Activated CD8-positive, alpha-beta memory T cell treated with anti-CD3 and anti-CD28 coated beads for 4 hours (primary cell): ENCODE results near the gene PPP1R9A.

Experiments used
- DNase-seq, 2 donors: peaks; one replicate each; pipeline ENCODE4 v3.0.0-alpha.2; 2020; ENCODE audit warnings: low read depth in 2 of 2

Gene PPP1R9A

DNA sequence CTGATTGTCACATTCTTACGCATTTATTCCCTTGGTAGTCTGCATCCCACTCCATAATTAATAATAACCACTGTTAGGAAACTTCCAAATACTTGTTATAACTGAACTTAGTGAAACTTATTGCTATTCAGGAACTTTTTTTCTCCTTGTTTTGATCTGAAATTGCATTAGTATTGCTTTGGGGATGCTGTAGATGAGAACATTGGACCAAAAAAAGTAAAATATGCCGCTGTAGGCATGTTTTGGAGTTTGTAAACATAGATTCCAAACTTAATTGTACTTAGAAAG, 1.7 kb downstream of the PPP1R9A start:
- DNase-seq, result no peak

DNA sequence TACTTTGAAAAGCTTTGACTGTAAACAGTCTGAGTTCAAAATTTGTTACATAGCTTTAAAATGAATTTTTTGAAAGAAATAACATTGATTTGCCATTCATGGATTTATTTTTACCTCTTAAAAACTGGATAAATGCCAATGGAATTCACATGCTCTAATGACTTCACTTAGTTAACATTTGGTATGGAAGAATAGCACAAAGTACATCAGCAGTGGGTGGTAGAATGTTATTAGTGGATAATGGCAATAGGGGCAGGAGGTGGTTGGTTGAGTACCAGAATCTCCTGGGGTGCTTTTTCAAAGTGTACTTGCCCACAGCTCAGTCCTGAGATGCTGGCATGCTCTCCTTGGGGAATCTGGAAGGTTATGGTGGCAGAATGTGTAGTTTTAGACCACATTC, 4.7 kb downstream of the PPP1R9A start:
- DNase-seq, result no peak

DNA sequence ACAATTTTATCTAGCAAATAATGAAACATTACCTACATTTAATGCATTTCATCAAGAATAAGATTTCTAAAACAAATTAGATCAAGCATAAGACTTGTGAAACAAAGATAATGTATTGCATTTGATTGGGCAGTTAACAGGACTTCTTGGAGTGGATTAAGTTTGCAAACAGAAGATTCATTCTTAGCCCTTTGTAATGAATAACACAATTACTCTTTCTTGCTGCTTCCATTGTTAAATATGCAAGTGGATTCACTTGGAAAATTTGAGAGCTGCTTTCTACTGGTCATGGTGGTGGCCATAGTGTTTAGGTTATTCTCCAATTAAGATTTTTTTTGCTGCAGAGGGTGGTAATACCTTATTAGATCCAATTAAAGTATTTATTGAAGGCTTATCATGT, 6.0 kb downstream of the PPP1R9A start:
- no peak for DNase-seq

DNA sequence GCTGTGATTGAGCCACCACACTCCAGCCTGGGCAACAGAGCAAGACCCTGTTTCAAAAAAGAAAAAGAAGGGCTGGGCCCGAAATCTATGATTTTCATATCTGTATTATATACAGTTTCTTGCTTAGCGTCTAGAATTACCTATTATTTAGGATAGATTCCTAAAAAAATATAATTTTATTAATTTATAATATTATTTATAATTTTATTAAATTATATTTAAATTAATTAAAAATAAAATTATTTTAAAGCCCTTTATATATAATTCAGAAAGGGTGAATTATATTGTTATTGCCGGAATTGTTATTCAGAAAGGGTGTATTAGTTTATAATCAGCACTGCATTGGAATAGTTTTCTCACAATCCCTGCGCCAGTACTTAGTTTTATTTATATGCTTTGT, 14.5 kb downstream of the PPP1R9A start:
- DNase-seq, result no peak

DNA sequence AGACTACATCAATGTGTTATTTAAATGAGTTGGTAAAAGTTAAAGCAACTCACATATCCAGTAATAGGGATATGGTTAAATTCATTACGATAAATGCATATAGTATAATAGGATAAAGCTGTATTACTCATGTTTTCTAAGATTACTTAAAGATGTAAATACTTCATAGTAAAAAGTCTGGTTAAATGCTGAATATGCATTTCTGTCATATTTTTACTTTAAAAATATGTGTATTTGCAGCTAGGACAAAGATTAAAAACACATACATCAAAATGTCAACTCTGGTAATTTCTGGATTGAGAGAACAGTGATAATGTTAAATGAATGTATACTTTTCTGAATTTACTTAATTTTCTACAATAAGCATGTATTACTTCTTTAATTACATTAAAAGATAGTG, 15.1 kb downstream of the PPP1R9A start:
- DNase-seq, result no peak

DNA sequence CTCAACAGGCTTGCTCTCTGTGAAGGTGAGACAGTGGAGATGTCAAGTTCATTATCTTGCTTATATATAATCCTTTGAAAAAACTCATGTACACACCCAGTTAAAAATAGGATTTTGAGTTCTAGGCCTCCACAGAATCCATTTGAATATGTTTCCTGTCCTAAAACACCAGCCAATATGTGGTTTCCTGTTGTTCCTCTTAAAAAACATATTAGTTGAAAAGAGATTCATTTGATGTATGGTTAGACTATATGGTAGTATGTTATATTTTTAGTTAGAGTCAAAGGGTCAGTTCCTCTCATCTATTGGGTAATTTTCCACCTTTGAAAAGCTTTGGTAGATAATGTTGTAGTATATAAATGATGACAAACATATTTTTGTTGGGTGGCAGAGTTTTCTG, 16.0 kb downstream of the PPP1R9A start:
- no peak for DNase-seq

DNA sequence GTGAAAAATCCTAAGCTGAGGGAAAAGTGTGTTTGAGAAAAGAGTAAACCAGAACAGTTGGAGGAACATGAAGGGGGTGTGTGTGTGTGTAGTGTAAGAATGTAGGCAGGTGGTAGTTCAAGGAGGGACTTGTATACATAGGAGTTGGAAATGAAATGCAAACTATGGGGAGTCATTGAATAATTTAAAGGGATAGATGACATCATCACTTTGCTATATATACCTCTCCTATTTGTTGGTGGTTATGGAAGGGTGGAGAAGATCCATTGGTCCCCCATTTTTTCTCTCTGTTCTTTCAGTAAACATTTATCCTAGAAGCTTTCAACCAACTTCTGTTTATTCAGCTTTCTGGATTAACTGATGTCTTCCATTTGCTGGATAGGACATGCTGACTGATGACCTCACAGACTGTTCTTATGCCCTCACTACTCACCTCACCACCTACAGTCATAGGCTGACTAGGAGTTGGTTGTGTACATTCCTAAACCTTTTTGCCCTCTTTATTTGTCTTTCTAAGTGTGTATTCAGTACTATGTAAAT, 20.8 kb downstream of the PPP1R9A start:
- DNase-seq, result no peak

GRCh38 chr7:94933256-94933990, 26.0 kb downstream of the PPP1R9A start:
- DNase-seq, result no peak

DNA sequence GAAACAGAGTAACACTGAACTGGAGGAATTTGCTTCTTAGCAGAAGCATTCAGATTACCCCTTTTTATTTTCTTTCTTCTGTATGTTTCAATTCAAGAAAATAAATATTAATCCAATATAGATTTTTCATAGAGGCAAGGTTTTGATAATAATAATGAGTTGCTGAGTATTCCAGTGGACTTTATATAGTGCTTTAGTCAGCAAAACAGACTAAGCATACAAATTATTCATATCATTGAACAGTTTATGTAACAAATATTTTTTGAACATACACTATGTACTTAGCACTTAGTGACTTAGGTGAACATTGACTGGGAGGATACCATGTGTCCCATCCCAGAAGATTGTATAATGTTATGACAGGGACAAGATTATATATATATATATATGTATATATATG, 32.0 kb downstream of the PPP1R9A start:
- DNase-seq, result no peak

DNA sequence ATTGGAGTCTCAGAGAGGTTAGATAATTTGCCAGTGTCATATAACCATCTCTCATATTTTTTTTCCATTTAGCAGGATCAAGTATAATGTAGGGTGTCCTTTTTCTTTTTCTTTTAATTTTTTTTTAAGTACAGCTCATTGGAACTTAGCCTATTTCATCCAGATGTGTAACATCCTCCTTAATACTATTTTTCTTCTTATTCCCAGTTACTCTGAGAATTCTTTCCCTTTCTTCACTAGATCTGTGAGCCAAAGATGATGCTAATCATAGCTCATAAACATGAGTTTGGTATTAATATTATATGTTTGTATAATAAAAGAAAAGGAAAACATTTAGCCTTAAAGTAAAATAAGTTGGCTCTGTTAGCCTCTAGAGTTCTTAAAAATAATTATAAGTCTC, 32.8 kb downstream of the PPP1R9A start:
- no peak for DNase-seq

DNA sequence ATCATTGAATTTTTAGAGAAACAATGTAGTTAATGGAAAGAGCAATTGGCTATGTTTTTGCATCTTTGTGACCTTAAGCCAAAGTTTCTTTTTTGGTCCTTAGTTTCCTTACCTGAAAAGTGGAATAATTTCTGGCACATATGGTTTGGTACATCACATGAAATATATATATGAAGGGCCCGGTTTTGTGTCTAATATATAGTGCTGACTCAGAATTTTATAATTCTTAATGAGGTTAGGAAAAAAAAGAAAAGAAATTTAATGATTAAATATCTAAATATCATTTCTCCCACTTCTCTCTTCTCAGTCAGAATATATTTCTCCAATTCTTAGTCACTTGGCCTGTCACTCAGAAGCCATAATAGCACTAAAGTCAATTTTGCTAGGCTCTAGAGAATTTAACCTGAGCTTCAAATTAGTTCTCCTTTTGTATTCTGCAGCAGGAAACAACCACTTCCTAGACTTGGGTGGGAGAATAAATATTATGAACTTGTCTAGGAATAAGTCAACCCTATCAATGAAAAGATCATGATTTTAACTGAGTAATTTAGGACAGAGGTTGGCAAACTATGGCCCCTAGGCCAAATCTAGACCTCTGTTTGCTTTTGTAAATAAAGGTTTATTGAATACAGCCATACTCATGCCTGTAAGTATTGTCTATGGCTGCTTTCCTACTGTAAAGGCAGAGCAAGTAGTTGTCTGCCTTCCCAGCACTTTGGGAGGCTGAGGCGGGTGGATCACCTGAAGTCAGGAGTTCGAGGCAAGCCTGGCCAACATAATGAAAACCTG, 34.6 kb downstream of the PPP1R9A start:
- no peak for DNase-seq

DNA sequence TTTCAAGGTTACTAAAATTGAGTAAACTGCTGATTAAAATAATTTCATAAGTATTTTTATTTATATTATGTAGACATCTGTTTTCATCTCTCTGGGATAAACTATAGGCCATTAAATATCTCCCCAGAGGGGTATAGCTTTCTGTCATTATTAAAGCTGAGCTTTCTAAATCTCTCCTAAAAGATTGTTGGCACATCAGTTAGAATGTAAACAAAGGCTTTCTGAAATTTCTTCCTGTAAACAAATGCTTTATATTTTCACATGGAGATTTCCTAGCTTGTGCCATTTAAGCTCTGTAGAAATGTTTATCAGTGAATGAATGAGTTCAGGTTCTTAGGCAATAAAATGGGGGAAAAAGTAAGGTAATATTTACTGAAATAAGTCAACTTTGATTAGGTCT, 35.7 kb downstream of the PPP1R9A start:
- DNase-seq, result no peak

DNA sequence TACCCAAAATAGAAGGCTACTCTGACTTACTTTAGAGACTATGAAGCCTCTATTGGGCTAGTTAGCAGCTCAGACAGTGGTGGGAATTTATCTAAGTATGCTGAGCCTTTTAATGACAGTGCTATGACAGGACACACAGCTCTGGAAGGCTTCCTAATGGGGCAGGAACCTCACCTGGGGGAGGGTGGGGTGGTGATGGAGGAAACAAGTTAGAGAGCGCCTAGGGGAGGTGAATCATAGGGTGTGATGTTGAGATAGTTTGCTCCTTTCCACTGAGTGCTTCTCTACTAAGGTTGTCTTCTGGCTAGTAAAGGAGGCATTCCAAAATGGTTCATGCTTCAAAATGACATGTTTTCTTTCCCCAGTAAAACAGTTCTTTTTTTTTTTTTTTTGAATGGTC, 42.1 kb downstream of the PPP1R9A start:
- DNase-seq, result no peak

DNA sequence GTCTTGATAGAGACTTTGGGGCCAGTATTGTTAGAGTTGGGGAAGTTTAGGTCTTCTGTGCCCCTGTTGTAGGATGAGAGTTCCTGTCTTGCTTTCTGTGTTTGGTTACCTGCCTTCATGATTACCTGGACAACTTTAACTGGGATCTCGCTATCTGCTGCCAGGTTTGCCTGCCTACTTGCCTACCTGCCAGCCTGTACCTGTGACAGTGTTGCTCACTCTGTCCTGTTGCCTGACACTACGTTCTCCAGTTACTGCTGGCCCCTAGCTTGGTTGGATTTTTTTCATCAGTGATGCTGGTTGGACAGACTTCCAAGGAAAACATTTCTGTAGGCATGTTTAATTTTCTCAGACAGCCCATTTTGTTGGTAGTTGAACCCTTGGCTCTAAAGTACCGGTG, 48.4 kb downstream of the PPP1R9A start:
- no peak for DNase-seq

DNA sequence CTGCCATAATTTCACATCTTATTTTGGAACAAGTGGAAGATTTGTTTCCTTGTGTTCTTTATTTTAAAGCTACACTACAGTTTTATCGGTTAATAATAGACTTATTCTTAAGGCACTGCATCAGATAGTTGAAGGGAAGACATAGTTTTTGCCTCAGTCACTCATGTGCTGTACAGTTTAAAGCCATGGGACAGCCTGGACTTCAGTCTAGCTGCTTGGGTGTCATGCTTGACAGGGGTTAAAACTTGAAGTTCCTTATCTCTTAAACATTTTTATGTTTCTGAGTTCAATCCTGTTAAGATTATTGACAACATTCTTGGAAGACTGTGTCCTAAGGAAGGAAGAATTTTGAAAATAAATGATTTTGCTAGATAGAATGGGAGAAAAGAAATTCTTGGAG, 49.7 kb downstream of the PPP1R9A start:
- DNase-seq, result no peak

DNA sequence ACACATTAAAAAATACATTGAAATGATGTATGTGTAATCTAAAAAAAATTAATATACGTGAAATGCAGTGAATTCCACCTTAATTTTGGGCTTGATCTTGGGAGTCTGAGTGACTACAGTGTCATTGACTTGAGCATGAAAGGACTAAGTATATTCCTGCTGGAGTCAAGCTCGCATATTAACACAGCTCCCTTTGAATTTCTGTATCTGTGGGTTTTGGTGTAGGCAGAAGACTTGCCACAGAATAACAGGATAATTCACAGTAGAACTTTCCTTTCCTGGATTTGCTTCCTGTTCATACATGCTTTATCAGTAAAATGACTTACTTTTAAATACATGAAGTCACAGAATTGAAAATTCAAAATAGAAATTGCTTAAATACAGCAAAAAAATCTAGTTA, 55.3 kb downstream of the PPP1R9A start:
- no peak for DNase-seq

DNA sequence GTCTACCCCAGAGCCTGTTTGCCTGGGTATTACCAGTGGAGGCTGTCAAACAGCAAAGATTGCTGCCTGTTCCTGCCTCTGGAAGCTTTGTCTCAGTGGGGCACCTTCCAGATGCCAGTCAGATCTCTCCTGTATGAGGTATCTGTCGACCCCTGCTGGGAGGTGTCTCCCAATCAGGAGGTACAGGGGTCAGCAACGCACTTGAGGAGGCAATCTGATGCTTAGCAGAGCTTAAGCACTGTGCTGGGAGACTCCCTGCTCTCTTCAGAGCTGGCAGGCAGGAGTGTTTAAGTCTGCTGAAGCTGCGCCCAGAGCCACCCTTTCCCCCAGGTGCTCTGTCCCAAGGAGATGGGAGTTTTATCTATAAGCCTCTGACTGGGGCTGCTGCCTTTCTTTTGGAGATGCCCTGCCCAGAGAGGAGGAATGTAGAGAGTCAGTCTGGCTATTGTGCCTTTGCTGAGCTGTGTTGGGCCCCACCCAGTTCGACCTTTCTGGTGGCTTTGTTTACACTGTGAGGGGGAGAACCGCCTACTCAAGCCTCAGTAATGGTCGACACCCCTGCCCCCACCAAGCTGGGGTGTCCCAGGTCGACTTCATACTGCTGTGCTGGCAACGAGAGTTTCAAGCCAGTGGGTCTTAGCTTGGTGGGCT, 62.2 kb downstream of the PPP1R9A start:
- no peak for DNase-seq

DNA sequence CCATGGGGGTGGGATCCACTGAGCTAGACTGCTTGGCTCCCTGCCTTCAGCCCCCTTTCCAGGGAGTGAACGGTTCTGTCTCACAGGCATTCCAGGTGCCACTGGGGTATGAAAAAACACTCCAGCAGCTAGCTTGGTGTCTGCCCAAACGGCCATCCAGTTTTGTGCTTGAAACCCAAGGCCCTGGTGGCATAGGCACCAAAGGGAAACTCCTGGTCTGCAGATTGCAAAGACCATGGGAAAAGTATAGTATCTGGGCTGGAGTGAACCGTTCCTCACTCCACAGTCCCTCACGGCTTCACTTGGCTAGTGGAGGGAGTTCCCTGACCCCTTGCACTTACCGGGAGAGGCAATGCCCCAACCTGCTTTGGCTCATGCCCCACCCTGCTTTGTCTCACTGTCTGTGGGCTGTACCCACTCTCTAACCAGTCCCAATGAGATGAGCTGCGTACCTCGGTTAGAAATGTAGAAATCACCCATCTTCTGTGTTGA, 62.7 kb downstream of the PPP1R9A start:
- DNase-seq, result no peak

GRCh38 chr7:94971051-94971867, 63.9 kb downstream of the PPP1R9A start:
- DNase-seq, result no peak

- no peak for DNase-seq
Observed at GRCh38 chr7:94972296-94972695, 64.9 kb downstream of the PPP1R9A start.

DNA sequence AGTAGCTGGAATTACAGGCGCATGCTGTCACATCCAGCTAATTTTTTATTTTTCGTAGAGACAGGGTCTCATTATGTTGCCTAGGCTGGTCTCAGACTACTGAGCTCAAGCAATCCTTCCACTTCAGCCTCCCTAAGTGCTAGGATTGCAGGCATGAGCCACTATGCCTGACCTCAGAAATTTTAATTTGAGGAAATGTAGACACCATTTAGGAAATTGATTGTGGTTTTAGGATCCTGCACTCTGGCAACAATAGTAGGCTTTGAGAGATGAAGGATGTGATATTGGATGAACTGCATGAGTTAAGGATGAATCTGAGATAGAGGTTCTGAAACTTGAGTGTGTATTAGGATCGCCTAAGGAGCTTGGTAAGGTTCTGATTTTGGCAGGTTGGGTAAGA, 66.5 kb downstream of the PPP1R9A start:
- no peak for DNase-seq

- DNase-seq, result no peak
Observed at GRCh38 chr7:94974423-94974822, 67.0 kb downstream of the PPP1R9A start.
